HEK293 (cell line): ENCODE data around the gene CTRB1.
"Not testable (repeated sequence)": the region's sequence is repeated elsewhere in the genome, so short reads cannot be mapped to it uniquely, and the experiment has no call there.

Experiments used
- CTCF ChIA-PET: fragments of 350-600 bp; formaldehyde crosslinking; extraction: SDS; loops from one replicate; lab custom pipeline; 2021; ENCODE audit warnings: antibody characterized with exemption; lab: Yijun Ruan, JAX
- POLR2A ChIA-PET: fragments of 300-600 bp; formaldehyde crosslinking; extraction: SDS; loops from one replicate; lab custom pipeline; 2020; ENCODE audit warnings: antibody characterized with exemption, inconsistent platforms; lab: Yijun Ruan, JAX
- H3K27ac ChIP-seq: fragments of 200-500 bp; sonication (Bioruptor generic); 2 replicates; pipeline ENCODE4 v1.5.1; 2014; ENCODE audit warnings: low read depth, low read length, control low read depth, inconsistent platforms; ENCODE audit errors: extremely low read depth
- H3K36me3 ChIP-seq, 2 experiments: fragments of 200-500 bp in 1 of 2; sonication (Bioruptor generic) in 1 of 2; 1 replicate in 1 of 2; 2 replicates in 1 of 2; pipeline ENCODE4 v1.5.1; 2014 to 2017; ENCODE audit warnings: inconsistent platforms in 2 of 2, low read length in 2 of 2; ENCODE audit not compliant: control insufficient read depth in 2 of 2, insufficient read depth in 1 of 2
- H3K4me1 ChIP-seq: fragments of 200-500 bp; sonication (Bioruptor generic); 2 replicates; pipeline ENCODE4 v1.5.1; 2014; ENCODE audit warnings: mild to moderate bottlenecking, low read length, inconsistent platforms; ENCODE audit not compliant: control insufficient read depth, insufficient read depth
- H3K4me3 ChIP-seq: 2 replicates; pipeline ENCODE4 v1.5.1; 2011; ENCODE audit warnings: low read depth, mild to moderate bottlenecking, control low read depth, low read length, moderate library complexity
- H3K9me3 ChIP-seq: fragments of 200-500 bp; sonication (Bioruptor generic); 2 replicates; pipeline ENCODE4 v1.5.1; 2014; ENCODE audit warnings: low read depth, low read length, inconsistent platforms; ENCODE audit not compliant: control insufficient read depth, insufficient read depth
- IKZF3 ChIP-seq: fragments of 450-650 bp; IDR thresholded peaks from 2 replicates; pipeline ENCODE4 v1.5.0; 2018; ENCODE audit warnings: missing biosample characterization, mild to moderate bottlenecking, missing genetic modification characterization, moderate library complexity
- KLF9 ChIP-seq: fragments of 450-650 bp; formaldehyde crosslinking; IDR thresholded peaks from 2 replicates; pipeline ENCODE4 v1.5.1; 2016; ENCODE audit warnings: missing biosample characterization, missing genetic modification characterization, low read depth
- MYNN ChIP-seq: fragments of 450-650 bp; formaldehyde crosslinking; IDR thresholded peaks from 2 replicates; pipeline ENCODE4 v1.5.1; 2016; ENCODE audit warnings: missing biosample characterization, missing genetic modification characterization, borderline replicate concordance
- OSR2 ChIP-seq: fragments of 450-650 bp; formaldehyde crosslinking; IDR thresholded peaks from 2 replicates; pipeline ENCODE4 v1.5.1; 2016; ENCODE audit warnings: missing biosample characterization, missing genetic modification characterization
- SCRT2 ChIP-seq: fragments of 450-650 bp; formaldehyde crosslinking; IDR thresholded peaks from 2 replicates; pipeline ENCODE4 v1.5.1; 2016; ENCODE audit warnings: missing biosample characterization, missing genetic modification characterization
- ZNF529 ChIP-seq: fragments of 450-650 bp; formaldehyde crosslinking; IDR thresholded peaks from 2 replicates; pipeline ENCODE4 v1.5.1; 2017; ENCODE audit warnings: missing genetic modification characterization, missing biosample characterization; ENCODE audit not compliant: insufficient replicate concordance
- ZNF623 ChIP-seq: fragments of 450-650 bp; formaldehyde crosslinking; IDR thresholded peaks from 2 replicates; pipeline ENCODE4 v1.5.1; 2016; ENCODE audit warnings: missing biosample characterization, missing genetic modification characterization
- TF ChIP-seq, protein P1 (sequence below): fragments of 450-650 bp; formaldehyde crosslinking; IDR thresholded peaks from 2 replicates; pipeline ENCODE4 v1.5.1; 2017; ENCODE audit warnings: missing biosample characterization, missing genetic modification characterization
- TF ChIP-seq, protein P2 (sequence below): fragments of 450-650 bp; formaldehyde crosslinking; IDR thresholded peaks from 2 replicates; pipeline ENCODE4 v1.5.1; 2016; ENCODE audit warnings: missing biosample characterization, missing genetic modification characterization
- TF ChIP-seq, protein P3 (sequence below): fragments of 450-650 bp; formaldehyde crosslinking; IDR thresholded peaks from 2 replicates; pipeline ENCODE4 v1.5.1; 2016; ENCODE audit warnings: missing biosample characterization, missing genetic modification characterization
- TF ChIP-seq, protein P4 (sequence below): fragments of 450-650 bp; formaldehyde crosslinking; IDR thresholded peaks from 2 replicates; pipeline ENCODE4 v1.5.1; 2016; ENCODE audit warnings: missing biosample characterization, missing genetic modification characterization

Gene CTRB1

DNA sequence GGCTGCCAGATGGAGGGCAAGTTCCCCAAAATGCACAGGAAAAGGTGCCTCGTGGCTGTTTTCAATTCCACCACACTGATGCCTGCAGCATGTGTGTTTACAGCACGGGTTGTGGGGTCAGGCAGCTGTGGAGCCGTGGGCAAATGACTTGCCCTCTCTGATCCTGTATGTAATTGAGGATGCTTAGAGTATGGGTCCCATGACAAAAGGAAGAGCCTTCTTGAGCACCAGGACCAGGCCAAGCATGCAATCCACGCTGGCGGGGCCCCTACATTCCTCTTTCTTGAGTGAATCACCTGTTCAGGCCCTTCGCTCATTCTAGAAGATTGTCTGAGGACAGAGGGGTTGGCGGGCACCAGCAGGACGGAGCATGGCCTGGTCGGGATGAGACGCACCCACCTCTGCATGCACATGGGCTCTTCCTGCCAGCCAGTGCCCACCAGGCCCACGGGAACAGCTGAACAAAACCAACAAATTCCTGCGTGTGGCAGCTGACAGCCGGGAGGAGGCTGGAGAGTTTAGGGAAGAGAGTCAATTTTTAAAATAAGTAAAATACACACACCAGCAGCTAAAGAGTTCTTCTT is 10.5 kb upstream of the CTRB1 start:
- POLR2A ChIA-PET, result interaction anchor here (0.6 to 0.9 kb wide), 2 partner anchors 16 to 21 kb away, joined by 3 read pairs; no protein-coding TSS in a partner anchor
- H3K9me3 ChIP-seq, result no peaks in the 10 kb centered on the region
- no peak overlapping the region for H3K27ac ChIP-seq
- CTCF ChIA-PET, result interaction anchor here (3.2 kb wide), 1 partner anchor 9 kb away, joined by 11 read pairs; no protein-coding TSS in a partner anchor
- H3K4me1 ChIP-seq, result no peaks in the 10 kb centered on the region
- no peak overlapping the region for H3K4me3 ChIP-seq
- TF ChIP-seq ZNF623 (tag by site-specific recombination), result no peak
- TF ChIP-seq, protein P1, sequence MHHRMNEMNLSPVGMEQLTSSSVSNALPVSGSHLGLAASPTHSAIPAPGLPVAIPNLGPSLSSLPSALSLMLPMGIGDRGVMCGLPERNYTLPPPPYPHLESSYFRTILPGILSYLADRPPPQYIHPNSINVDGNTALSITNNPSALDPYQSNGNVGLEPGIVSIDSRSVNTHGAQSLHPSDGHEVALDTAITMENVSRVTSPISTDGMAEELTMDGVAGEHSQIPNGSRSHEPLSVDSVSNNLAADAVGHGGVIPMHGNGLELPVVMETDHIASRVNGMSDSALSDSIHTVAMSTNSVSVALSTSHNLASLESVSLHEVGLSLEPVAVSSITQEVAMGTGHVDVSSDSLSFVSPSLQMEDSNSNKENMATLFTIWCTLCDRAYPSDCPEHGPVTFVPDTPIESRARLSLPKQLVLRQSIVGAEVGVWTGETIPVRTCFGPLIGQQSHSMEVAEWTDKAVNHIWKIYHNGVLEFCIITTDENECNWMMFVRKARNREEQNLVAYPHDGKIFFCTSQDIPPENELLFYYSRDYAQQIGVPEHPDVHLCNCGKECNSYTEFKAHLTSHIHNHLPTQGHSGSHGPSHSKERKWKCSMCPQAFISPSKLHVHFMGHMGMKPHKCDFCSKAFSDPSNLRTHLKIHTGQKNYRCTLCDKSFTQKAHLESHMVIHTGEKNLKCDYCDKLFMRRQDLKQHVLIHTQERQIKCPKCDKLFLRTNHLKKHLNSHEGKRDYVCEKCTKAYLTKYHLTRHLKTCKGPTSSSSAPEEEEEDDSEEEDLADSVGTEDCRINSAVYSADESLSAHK (tag by site-specific recombination), result no peak
- no peak for TF ChIP-seq IKZF3
- H3K36me3 ChIP-seq, result no peaks in the 10 kb centered on the region

DNA sequence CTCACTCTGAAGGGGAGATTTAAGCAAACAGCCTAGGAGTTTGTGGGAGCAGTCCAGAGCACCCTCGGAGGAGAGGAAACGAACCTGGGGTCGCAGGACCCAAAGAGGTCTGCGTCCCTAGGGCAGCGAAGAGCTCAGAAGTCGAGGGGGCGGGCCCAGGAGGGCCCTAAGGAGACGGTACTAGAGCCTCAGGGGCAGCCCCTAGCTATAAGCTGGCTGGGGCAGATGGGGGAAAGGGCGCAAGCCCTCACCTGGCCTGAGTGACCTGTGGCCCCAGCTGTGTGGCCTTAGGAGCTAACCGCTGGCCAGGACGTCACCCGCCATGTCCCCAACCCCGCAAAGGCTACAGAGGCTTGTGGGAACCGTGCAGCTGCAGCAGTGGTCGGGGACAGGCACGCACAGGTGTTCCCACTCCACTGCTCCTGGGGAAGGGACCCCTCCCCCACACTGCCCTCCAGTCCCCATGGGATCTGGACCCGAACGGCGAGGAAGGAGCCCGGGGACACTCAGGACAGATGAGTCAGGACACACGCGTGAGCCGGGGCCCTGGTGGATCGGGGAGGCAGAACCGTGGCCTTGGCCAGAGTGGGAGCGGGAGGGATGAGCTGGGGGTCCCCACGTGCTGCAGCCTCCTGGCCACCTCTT is 9.8 kb upstream of the CTRB1 start:
- POLR2A ChIA-PET, result interaction anchor here (0.6 kb wide), 1 partner anchor 20 kb away, joined by 3 read pairs; no protein-coding TSS in a partner anchor
- no peaks in the 10 kb centered on the region for H3K4me1 ChIP-seq
- no peaks in the 10 kb centered on the region for H3K9me3 ChIP-seq
- CTCF ChIA-PET, result interaction anchor here (3.2 kb wide), 1 partner anchor 10 kb away, joined by 11 read pairs; no protein-coding TSS in a partner anchor
- no peaks in the 10 kb centered on the region for H3K36me3 ChIP-seq
- H3K27ac ChIP-seq, result no peak overlapping the region
- TF ChIP-seq MYNN (tag by site-specific recombination) (no peak), ZNF529 (tag by site-specific recombination) (no peak)
- no peak overlapping the region for H3K4me3 ChIP-seq

DNA sequence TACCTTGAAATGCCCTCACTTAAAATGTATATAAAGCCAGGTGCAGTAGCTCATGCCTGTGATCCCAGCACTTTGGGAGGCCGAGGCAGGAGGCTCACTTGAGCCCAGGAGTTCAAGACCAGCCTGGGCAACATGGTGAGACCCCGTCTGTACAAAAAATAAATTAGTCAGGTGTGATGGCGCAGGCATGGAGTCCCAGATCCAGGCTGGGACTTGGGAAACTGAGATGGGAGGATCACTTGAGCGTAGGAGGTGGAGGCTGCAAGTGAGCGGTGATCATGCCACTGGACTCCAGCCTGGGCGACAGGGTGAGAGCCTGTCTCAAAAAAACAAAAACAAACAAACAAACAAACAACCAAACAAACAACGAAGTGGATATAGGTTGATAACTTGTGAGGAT is 9.3 kb upstream of the CTRB1 start:
- H3K36me3 ChIP-seq, H3K4me1 ChIP-seq, H3K4me3 ChIP-seq, POLR2A ChIA-PET, H3K27ac ChIP-seq, H3K9me3 ChIP-seq: not testable (repeated sequence)
- CTCF ChIA-PET, result interaction anchor here (3.2 kb wide), 1 partner anchor 10 kb away, joined by 11 read pairs; no protein-coding TSS in a partner anchor
- TF ChIP-seq, protein P2, sequence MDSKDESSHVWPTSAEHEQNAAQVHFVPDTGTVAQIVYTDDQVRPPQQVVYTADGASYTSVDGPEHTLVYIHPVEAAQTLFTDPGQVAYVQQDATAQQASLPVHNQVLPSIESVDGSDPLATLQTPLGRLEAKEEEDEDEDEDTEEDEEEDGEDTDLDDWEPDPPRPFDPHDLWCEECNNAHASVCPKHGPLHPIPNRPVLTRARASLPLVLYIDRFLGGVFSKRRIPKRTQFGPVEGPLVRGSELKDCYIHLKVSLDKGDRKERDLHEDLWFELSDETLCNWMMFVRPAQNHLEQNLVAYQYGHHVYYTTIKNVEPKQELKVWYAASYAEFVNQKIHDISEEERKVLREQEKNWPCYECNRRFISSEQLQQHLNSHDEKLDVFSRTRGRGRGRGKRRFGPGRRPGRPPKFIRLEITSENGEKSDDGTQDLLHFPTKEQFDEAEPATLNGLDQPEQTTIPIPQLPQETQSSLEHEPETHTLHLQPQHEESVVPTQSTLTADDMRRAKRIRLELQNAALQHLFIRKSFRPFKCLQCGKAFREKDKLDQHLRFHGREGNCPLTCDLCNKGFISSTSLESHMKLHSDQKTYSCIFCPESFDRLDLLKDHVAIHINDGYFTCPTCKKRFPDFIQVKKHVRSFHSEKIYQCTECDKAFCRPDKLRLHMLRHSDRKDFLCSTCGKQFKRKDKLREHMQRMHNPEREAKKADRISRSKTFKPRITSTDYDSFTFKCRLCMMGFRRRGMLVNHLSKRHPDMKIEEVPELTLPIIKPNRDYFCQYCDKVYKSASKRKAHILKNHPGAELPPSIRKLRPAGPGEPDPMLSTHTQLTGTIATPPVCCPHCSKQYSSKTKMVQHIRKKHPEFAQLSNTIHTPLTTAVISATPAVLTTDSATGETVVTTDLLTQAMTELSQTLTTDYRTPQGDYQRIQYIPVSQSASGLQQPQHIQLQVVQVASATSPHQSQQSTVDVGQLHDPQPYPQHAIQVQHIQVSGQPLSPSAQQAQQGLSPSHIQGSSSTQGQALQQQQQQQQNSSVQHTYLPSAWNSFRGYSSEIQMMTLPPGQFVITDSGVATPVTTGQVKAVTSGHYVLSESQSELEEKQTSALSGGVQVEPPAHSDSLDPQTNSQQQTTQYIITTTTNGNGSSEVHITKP, result peak; percentile 22; the same call in 1 of the 2 replicates

DNA sequence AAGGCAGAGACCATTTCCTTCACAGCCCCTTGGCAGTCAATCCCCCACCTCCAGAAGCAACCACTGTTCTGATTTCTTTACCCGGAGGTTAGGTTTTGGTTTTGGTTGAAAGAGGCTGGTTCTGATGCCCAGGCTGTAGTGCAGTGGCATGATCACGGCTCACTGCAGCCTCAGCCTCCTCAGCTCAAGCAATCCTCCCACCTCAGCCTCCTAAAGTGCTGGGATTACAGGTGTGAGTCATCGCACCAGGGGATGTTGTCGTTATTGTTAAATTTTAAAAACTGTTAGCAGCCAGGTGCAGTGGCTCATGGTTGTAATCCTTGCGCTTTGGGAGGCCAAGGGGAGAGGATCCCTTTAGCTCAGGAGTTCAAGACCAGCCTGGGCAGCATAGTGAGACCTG is 8.8 kb upstream of the CTRB1 start:
- Histone ChIP-seq H3K4me3 (no peak overlapping the region), H3K9me3 (no peaks in the 10 kb centered on the region), H3K27ac (no peak overlapping the region), H3K4me1 (no peaks in the 10 kb centered on the region), H3K36me3 (no peaks in the 10 kb centered on the region)
- POLR2A ChIA-PET, result no interaction called here
- TF ChIP-seq, protein P3, sequence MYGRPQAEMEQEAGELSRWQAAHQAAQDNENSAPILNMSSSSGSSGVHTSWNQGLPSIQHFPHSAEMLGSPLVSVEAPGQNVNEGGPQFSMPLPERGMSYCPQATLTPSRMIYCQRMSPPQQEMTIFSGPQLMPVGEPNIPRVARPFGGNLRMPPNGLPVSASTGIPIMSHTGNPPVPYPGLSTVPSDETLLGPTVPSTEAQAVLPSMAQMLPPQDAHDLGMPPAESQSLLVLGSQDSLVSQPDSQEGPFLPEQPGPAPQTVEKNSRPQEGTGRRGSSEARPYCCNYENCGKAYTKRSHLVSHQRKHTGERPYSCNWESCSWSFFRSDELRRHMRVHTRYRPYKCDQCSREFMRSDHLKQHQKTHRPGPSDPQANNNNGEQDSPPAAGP (tag by site-specific recombination), result no peak
- TF ChIP-seq OSR2 (tag by site-specific recombination) (no peak), KLF9 (tag by site-specific recombination) (no peak), SCRT2 (0 out of 2 replicates have a peak, but pooled peaks have one; percentile 31)
- TF ChIP-seq, protein P4, sequence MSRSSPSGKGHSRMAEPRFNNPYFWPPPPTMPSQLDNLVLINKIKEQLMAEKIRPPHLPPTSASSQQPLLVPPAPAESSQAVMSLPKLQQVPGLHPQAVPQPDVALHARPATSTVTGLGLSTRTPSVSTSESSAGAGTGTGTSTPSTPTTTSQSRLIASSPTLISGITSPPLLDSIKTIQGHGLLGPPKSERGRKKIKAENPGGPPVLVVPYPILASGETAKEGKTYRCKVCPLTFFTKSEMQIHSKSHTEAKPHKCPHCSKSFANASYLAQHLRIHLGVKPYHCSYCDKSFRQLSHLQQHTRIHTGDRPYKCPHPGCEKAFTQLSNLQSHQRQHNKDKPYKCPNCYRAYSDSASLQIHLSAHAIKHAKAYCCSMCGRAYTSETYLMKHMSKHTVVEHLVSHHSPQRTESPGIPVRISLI (tag by site-specific recombination), result no peak
- CTCF ChIA-PET, result interaction anchor here (0.8 to 3.2 kb wide), 2 partner anchors 11 to 24 kb away, joined by 3 to 11 read pairs; no protein-coding TSS in a partner anchor

DNA sequence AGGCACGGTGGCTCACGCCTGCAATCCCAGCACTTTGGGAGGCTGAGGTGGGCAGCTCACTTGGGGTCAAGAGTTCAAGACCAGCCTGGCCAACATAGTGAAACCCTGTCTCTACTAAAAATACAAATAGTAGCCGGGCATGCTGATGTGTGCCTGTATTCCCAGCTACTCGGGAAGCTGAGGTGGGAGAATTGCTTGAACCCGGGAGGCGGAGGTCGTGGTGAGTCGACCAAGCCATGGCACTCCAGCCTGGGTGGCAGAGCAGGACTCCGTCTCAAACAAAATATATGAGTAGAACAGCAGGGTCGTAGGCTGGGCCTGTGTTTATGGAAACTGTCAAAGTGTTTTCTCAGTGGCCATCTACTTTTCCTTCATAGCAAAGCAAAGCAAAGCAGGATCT is 7.5 kb upstream of the CTRB1 start:
- H3K4me3 ChIP-seq, POLR2A ChIA-PET, H3K9me3 ChIP-seq, H3K36me3 ChIP-seq, H3K4me1 ChIP-seq, H3K27ac ChIP-seq: not testable (repeated sequence)
- CTCF ChIA-PET, result interaction anchor here (3.2 kb wide), 1 partner anchor 12 kb away, joined by 11 read pairs; no protein-coding TSS in a partner anchor
